ENCODE results near the gene GFPT1.

GRCh38 chr2:69376403-69376802, 10.6 kb downstream of the GFPT1 start:
- TF ChIP-seq POLR2A (IDR thresholded peaks at IDR 0.05; ENCODE audit: extremely low read depth, insufficient read length) (no peak), CTCF (IDR thresholded peaks at IDR 0.05; ENCODE audit: low read depth, low read length) (no peak)

Data from NB4 (cell line).